CD4-positive, alpha-beta T cell treated with Interleukin-15 for 4 hours (primary cell): ENCODE data around the gene LCAT.
"Not testable (repeated sequence)": the region's sequence is repeated elsewhere in the genome, so short reads cannot be mapped to it uniquely, and the experiment has no call there.

Experiments used
- DNase-seq: peaks from one replicate; pipeline ENCODE4 v3.0.0-alpha.2; 2020; ENCODE audit warnings: low spot score

LCAT gene

GRCh38 chr16:67946966-67947558 lies 3.1 kb upstream of the LCAT start:
- DNase-seq, result no peak

DNA sequence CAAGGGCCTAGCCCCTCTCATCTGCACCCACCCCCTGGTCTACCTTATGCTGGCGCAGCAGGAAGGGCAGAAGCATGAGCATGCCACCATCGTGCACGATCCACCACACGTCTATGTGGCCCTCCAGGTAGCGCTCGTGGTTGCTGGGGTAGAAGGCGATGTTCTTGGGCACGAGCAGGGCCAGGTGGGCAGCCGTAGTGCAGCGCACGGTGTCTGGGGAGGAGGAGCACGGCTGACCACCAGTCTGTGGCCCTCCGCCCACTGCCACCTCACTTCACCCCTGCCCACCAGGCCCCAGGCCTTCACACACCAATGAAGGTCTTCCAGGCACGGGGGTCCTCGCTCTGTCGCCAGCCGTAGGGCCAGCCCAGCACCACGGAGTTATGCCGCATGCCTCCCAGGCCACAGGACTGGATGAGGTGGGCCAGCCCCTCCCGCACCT lies 2.2 kb upstream of the LCAT start:
- no peak for DNase-seq

DNA sequence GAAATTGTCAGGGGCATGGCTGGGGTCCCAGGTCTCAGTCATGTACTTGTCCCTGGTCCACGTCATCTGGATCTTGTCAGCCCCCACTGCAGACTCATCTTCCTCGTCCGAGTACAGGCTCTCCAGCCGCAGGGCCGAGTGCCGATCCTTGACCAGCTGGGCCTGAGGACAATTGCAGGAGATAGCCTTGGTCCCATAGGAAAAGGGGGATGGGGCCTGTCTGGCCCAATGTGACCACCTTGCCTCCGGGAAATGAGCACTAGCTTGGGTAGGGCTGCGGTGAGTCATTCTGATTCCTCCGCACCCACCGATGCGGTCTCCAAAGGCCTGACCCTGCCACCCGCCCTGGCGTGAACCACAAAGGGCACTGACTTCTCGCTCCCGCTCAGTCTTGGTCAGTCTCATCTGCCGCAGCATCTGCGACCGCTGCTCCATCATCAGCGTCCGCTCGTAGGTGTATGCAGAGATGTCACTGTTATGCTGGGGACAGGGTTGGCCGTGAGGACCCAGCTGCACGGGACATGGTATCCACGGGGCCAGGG lies 1.5 kb upstream of the LCAT start:
- no peak for DNase-seq

- DNase-seq, result no peak
Measured at GRCh38 chr16:67944690-67945391, 921 bp upstream of the LCAT start.

GRCh38 chr16:67943256-67943618 lies 683 bp downstream of the LCAT start:
- no peak for DNase-seq

DNA sequence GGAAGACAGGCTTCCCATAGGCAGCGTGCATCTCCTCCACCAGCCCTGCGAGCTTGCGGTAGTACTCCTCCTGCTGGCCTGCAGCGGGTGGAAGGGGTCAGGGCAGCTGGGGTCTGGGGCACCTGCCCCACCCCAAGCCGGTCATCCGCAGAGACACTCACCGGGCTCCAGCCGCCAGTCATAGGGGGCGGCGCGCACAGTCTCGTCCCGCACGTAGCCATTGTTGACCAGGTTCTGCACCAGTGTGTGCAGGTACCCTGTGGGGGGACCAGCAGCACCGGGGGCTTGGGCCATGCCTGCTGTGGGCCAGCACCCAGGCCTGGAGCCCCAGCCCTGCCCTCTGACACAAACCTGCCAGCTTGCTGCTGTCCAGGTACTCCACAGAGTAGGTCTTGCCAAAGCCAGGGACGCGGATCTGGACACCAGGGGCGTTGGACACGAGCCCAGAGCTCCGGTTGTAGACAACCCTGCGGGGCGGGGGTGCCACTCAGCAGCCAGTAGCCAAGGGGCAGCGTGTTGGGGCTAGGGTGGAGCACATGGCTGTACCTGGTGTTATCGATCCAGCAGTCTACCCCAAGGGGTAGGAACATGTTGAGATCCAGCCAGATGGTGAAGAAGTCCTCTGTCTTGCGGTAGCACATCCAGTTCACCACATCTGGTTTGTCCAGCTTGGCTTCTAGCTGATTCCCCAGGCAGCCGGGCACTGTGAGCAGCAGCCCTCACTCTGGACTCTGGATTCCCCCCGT lies 1.2 kb downstream of the LCAT start:
- no peak for DNase-seq

DNA sequence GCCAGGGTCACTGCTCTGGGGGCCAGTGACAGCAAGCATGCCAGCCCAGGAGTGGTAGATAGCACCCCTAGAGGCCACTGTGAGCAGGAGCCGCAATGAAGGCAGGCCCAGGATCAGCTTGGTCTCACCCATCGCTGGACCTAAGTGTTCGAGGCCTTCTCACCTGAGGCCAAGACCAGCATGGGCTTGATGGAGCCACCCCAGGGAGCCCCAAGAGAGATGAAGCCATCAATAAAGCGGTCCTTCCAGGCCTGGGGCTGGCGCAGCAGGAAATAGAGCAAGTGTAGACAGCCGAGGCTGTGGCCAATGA lies 1.8 kb downstream of the LCAT start:
- DNase-seq, result peak; percentile 30

DNA sequence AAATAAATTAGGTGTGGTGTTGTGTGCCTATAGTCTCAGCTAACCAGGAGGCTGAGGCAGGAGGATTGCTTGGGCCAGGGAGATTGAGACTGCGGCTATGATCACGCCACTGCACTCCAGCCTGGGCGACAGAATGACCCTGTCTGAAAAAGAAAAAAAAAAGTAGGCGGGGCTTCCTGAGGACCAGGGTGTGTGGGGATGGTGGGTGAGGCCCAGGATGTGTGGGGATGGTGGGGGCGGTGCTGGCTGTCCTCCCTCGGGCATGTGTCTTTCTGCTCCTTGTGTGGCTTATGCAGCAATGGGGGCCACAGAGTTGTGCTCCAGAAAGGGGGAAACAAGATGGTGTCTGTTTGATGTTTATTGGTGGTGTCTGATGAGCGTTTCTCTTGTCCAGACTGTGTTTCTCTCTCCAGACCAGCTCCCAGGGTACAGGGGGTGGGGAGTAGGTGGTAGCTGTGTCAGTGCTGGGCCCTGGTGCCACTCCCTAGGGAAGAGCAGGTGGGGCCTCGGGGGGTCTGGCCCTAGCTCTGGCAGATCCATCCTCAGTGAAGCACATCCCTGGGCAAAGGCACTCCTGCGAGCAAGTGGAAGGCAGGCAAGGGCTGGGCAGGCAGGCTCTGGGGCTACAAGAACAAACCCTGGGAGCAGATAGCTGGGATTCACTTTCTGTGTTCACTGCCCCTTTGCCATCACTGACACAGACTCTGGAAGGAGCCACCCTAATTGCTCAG lies 2.3 kb downstream of the LCAT start:
- DNase-seq, result no peak

GRCh38 chr16:67940446-67941089 lies 3.4 kb downstream of the LCAT start:
- no peak for DNase-seq

DNA sequence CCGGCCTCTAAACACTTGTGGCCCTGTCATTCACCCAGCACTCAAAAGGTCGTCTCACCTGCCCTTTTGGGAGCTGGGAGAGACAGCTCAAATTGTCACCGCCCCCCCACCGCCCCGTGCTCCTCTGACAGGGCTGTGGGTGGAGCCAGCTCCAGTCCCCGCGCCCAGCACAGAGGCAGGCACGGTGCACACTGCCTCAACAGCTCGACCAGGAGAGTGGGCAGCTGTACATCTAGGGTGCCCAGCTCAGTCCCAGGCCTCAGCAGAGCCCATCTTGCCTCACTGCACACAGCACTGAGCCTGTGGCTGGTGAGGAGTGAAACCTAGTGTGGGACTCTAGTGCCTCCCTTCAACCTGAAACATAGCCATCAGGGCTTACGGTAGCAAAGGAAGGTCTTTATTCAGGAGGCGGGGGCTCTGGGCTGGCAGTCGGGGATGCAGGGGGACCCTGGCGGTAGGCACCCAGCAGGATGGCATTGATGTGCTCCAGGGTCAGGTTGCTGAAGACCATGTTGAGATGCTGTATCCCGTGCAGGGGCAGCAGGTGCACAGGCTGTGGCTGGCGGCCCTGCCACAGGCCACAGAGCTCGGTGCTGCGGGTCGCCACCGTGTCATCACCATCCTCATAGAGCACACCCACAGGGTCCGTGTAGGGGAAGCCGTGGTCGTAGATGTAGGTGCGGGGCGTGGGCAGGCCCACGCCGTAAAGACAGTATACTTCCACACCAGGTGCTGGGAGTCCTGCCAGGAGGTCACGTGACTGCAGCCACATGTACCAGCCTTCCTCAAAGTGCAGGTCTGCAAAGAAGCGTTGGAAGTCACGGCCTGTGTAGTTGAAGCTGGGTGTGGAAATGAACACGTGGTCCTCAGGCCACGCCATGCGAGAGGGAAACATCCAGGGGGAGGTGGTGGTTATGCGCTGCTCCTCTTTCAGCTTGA lies 4.1 kb downstream of the LCAT start:
- DNase-seq, result peak; percentile 24

- DNase-seq, result not testable (repeated sequence)
Measured at GRCh38 chr16:67937713-67938112, 6.2 kb downstream of the LCAT start.

DNA sequence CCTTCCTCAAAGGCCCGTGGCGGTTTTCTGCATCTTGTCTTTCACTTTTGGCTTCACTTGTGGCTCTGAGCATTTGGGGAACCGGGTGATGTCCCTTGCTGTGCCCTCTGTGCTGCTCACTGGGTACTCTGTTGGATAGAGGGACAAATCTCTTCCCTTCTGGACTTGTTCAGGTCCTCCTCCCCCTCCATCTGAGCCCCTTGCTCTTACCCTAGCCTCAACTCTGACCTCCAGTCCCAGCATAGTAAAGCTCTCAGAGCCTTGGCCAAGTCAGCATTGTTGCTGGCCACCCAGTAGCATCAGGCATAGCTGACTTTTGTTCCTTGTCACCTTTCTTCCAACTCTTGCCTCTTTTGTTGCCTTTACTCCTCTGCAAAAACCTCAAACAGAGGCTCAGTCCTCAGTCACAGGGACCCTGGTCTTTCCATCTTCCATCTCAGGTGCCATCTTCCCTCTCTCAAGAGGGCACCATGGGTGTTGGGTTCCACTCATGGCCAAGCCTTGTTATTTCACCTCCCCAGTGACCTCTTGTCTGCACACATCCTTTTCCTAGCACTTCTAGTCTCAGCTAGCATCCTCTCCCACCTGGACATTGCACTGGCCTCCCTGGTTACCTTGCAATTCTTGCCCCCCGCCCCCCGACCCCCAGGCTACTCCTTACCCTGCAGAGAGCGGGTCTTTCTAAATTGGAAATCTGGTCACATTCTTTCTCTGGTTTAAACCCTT lies 6.9 kb downstream of the LCAT start:
- DNase-seq, result peak; percentile 81

DNA sequence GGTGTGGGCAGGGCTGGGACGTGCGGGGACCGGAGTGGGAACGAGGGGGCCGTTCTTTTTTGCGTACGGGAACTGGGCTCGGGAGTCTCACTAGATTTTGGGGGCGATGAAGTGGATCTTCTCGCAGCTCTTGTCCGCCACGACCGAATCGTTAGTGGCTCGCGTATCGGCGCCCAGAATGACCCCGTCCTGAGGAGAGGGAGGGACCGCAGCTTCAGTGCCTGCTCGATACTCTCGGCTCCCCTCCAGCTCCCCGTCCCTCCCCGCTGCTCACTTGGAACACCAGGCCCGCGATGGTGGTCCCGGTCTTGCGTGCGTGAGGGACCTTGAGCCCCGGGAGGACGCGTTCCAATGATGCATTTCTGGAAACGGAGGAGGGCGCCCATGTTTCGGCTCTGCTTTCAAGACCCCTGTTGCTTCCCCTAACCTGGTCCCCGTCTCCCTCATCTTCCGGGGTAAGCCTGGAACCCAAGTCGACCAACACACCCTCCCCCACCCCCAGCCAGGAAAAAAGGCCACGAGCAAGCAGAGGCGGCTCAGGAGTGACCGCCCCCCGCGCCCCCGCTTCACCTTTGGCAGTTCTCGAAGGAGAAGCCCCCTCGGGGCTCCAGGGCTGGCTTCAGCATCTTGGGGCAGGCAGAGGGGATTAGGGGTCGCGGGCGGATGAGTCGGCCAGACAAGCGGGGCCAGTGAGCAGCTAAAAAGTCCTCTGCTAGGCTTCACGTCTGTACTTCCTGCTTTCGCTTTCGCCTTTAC lies 7.6 kb downstream of the LCAT start, which contains the start of gene PSMB10:
PSMB10 (minus strand) TSS at position 727 of the 756 bp plus-strand sequence; CDS start at position 626, 101 bp downstream.
- peak; percentile 30 for DNase-seq

DNA sequence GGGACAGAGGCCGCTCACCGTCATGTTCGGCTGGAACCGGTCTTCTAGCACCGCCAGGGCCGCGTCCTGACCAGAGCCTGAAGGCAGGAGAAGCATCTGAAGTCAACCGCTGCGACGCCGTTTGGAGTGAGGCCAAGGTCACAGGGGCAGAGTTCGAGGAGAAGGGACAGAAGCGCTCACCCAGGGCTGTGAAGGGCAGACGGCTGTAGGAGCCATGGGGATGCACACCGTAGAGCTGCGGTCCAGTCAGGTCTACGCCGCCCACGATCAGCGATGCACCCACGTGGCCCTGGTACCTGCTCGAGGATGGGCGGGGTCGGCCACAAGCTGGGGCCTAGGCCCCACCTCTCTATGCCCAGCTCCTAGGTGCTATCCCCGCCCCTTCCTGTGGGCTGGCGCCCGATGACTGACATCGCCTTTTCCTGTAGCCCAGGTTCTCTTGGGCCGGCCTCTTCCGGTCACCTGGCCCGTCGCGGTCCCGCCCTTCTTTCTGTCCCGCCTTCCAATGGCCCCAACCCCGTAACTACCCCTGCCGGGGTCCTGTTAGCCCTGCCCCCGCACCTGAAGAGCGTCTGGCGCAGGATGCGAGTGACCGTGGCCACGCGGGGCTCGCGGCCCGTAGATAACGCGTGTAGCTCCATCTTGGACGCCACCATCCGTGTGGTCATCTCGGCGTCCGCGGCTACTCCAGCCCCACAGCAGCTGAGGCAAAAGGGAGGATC lies 8.4 kb downstream of the LCAT start:
- peak; percentile 96 for DNase-seq

GRCh38 chr16:67935101-67935401 lies 8.9 kb downstream of the LCAT start:
- no peak for DNase-seq

DNA sequence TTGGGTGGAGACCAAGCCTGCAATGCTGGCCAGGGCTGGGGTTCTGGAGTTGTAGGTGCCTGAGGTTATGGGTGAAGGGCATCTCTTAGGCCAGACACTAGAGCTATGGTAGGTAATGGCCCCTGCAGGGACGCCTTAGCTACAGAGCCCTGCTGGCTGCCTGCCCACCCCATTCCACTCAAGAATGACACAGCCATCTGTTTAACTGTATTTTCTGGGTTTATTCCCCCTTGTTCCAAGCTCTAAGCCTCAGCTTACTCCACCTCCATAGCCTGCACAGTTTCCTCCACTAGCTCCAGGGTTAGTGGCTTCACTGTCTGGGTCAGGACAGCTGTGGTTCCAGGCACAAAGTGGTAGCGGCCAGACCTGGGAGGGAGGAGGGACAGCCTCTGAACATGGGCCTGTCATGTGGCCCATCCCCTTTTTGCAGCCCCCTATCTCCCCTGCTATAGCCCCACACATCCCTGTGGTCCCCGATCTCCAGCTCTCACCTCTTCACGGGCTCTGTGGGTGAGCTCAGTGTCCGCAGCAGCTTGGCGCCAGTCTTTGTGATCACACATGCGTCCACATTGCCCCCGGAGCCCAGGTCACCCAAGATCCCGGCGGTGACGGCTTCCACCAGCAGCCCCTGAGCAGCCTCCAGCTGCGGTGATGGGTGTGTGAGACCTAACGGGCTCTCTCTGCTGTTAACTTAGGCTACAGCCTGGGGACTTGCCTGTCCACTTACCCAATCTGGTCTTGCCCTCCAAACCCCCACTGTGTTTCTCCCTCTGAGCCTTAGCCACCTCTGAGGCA lies 9.4 kb downstream of the LCAT start:
- no peak for DNase-seq

GRCh38 chr16:67933805-67934204 lies 10.1 kb downstream of the LCAT start:
- DNase-seq, result no peak

- no peak for DNase-seq
Measured at GRCh38 chr16:67932462-67932840, 11.5 kb downstream of the LCAT start.
